ENCODE results near the gene GSDME.

DNA sequence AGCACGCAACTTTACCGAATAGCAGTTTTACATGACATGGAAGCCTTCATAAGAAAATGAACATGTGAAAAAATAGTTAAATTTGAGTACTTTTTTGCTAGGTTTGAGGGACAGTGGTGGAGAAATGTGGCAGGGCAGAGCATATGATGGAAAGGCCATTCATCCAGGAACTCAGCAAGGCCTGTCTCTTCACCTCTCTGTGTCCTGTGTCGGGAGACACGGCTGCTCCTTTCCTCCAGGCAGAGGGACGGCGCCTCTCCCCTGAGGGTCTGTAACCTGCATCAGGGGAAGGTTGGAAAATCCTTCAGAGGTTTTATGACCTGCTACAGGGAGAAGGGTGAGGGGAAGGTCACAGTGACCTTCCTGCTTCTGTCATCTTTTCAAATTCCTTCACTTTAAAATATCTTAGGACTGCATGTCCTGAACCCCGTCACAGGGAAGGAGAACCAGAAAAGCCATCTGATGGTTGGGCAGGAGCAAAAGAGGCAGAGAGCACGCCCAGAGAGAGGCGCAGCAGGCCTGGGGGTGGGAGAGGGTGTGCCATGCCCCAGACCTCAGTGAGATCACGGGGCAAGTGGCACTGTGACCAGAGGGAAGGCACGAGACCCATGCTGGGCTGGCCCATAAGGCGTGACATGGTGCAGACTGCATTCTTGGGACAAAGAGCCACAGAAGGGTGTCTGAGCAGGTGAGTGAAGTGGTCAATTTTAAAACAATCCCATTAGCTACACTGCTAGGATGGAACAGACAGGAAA lies 44.0 kb downstream of the GSDME start:
- TF ChIP-seq, protein P1, sequence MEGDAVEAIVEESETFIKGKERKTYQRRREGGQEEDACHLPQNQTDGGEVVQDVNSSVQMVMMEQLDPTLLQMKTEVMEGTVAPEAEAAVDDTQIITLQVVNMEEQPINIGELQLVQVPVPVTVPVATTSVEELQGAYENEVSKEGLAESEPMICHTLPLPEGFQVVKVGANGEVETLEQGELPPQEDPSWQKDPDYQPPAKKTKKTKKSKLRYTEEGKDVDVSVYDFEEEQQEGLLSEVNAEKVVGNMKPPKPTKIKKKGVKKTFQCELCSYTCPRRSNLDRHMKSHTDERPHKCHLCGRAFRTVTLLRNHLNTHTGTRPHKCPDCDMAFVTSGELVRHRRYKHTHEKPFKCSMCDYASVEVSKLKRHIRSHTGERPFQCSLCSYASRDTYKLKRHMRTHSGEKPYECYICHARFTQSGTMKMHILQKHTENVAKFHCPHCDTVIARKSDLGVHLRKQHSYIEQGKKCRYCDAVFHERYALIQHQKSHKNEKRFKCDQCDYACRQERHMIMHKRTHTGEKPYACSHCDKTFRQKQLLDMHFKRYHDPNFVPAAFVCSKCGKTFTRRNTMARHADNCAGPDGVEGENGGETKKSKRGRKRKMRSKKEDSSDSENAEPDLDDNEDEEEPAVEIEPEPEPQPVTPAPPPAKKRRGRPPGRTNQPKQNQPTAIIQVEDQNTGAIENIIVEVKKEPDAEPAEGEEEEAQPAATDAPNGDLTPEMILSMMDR (conservative IDR thresholded peaks at IDR 0.05; ENCODE audit: low read depth, low read length): no peak
- no peak for TF ChIP-seq SMC3 (IDR thresholded peaks at IDR 0.05; ENCODE audit: low read depth, low read length)
- no peak for TF ChIP-seq NFE2L2 (IDR thresholded peaks at IDR 0.05; ENCODE audit: low read depth, low read length)
- no peak for TF ChIP-seq RAD21 (IDR thresholded peaks at IDR 0.05; ENCODE audit: low read length)
- TF ChIP-seq POLR2A (IDR thresholded peaks at IDR 0.05; ENCODE audit: low read depth, low read length): no peak
- TF ChIP-seq RFX5 (IDR thresholded peaks at IDR 0.05; ENCODE audit: low read depth, low read length): no peak
